Measurements from ENCODE around the gene MAP3K21. TPM values are rescaled to one million over a fixed set of nuclear protein-coding genes. Genes with fewer than 3 reads are reported as not detected.

The MAP3K21 gene
- polyA plus RNA-seq, 1 of the 3 experiments (the other 2 are of a cell fraction) = 0.33 TPM

- peaks cover 0 to 6% of the 10 kb centered on the region in 2 experiments; a peak in 1 of 4 replicates for H3K4me1 ChIP-seq (ENCODE audit: control insufficient read depth in 1 of 2, insufficient read depth in 2 of 2, low read depth in 1 of 2, low read length in 1 of 2)
- no peaks in the 10 kb centered on the region for H3K27me3 ChIP-seq (ENCODE audit: insufficient read depth)
- no peaks in the 10 kb centered on the region for H4K20me1 ChIP-seq (ENCODE audit: insufficient read depth)
- H3K4me3 ChIP-seq (ENCODE audit: low read depth in 2 of 2, low read length in 1 of 2) = no peak overlapping the region
- no peak overlapping the region for H2AFZ ChIP-seq (ENCODE audit: low read depth)
- H3K4me2 ChIP-seq = no peak overlapping the region
- no peak for TF ChIP-seq EZH2phosphoT487 (IDR thresholded peaks at IDR 0.05; ENCODE audit: borderline replicate concordance, low read depth)
- no peak for TF ChIP-seq MXI1 (IDR thresholded peaks at IDR 0.05; ENCODE audit: low read depth, low read length)
- TF ChIP-seq MEF2A (IDR thresholded peaks at IDR 0.05; ENCODE audit: borderline replicate concordance, low read depth) = no peak
- no peak for TF ChIP-seq FOSL2 (IDR thresholded peaks at IDR 0.05; ENCODE audit: borderline replicate concordance, low read depth)
- no peak for TF ChIP-seq ELF1 (IDR thresholded peaks at IDR 0.05)
- TF ChIP-seq FOXM1 (IDR thresholded peaks at IDR 0.05; ENCODE audit: low read depth) = no peak
- no peak for TF ChIP-seq RCOR1 (IDR thresholded peaks at IDR 0.05; ENCODE audit: low read length)
- TF ChIP-seq USF1 (IDR thresholded peaks at IDR 0.05; ENCODE audit: borderline replicate concordance, low read depth) = no peak
- no peak for TF ChIP-seq RAD21 (IDR thresholded peaks at IDR 0.05; ENCODE audit: low read length)
- no peak for TF ChIP-seq SMC3 (IDR thresholded peaks at IDR 0.05; ENCODE audit: low read depth, low read length)
- TF ChIP-seq MAX (IDR thresholded peaks at IDR 0.05; ENCODE audit: low read depth) = no peak
- TF ChIP-seq PBX3 (IDR thresholded peaks at IDR 0.05) = no peak
- no peak for TF ChIP-seq IRF3 (IDR thresholded peaks at IDR 0.05; ENCODE audit: low read depth, low read length)
- TF ChIP-seq USF2 (IDR thresholded peaks at IDR 0.05; ENCODE audit: borderline replicate concordance, low read depth, low read length) = no peak
- TF ChIP-seq YY1 (IDR thresholded peaks at IDR 0.05; ENCODE audit: low read depth) = no peak
- no peak for TF ChIP-seq FOXJ3 (CRISPR knock-in tag; IDR thresholded peaks at IDR 0.05)
- TF ChIP-seq TAF1 (IDR thresholded peaks at IDR 0.05; ENCODE audit: borderline replicate concordance, low read depth, low read length) = no peak
- no peaks in the 10 kb centered on the region for H3K9me3 ChIP-seq
- no peaks in the 10 kb centered on the region for H3K79me2 ChIP-seq (ENCODE audit: insufficient read depth)
- CTCF ChIA-PET = interaction anchor here (3.0 to 4.2 kb wide), 2 partner anchors 12 to 34 kb away, joined by 14 to 16 read pairs; no protein-coding TSS in a partner anchor
- DNase-seq = no peak
- H3K9ac ChIP-seq = no peak overlapping the region
- no peaks in the 10 kb centered on the region for H3K9me2 ChIP-seq
- H3K27ac ChIP-seq (ENCODE audit: low read depth in 2 of 2, low read length in 1 of 2) = 0 out of 4 replicates have a peak overlapping the region, but pooled peaks of 1 of the 2 experiments have one; percentile 56
- H3F3A ChIP-seq (replicated peaks; ENCODE audit: insufficient read depth) = no peaks in the 10 kb centered on the region
- POLR2A ChIA-PET = no interaction called here
- 33% methylated on average over 6 of the region's 6 CpGs for WGBS (ENCODE audit: low lambda C conversion rate)
- H3K36me3 ChIP-seq (replicated peaks in 1 of 2; ENCODE audit: control insufficient read depth in 1 of 2, insufficient read depth in 2 of 2, low read length in 1 of 2) = no peaks in the 10 kb centered on the region
Measured at GRCh38 chr1:233406994-233407631, 79.6 kb downstream of the MAP3K21 start.

All from SK-N-SH (cell line).